HCT116 (cell line): ENCODE results near the gene MMP21. TPM values are rescaled to one million over a fixed set of nuclear protein-coding genes. Genes with fewer than 3 reads are reported as not detected.

Experiments used
- ATAC-seq: fragments of 200-7000 bp; cut with Tn5 transposase; 2 replicates; pipeline ENCODE4 v1.9.1; 2020; ENCODE audit warnings: mild to moderate bottlenecking, moderate library complexity
- BruUV-seq: library from RNA; stranded (reverse); fragments of 400-500 nt; replicated peaks from 2 replicates; lab custom pipeline; 2021; lab: Mats Ljungman, UMichigan
- CTCF ChIA-PET: fragments of 300-600 bp; sonication (Branson Sonifier 250); formaldehyde crosslinking; loops from one replicate; lab custom pipeline; 2021; ENCODE audit warnings: antibody characterized with exemption; lab: Charles Lee
- POLR2A ChIA-PET: fragments of 300-600, 350-600 bp; sonication (Branson Sonifier 250); formaldehyde crosslinking; loops from one replicate; lab custom pipeline; 2021; ENCODE audit warnings: antibody characterized with exemption; lab: Charles Lee
- RAD21 ChIA-PET, 2 experiments: fragments of 300-600 bp; sonication (Branson Sonifier 250); formaldehyde crosslinking; loops; one replicate each; lab custom pipeline; 2023; ENCODE audit warnings: low total read pairs in 2 of 2; ENCODE audit not compliant: uncharacterized antibody in 2 of 2, unreplicated experiment in 2 of 2, low non-redundant PET in 1 of 2; lab: Charles Lee
- DNase-seq: peaks from one replicate; pipeline ENCODE4 v3.0.0-alpha.2; 2010; ENCODE audit warnings: low read depth, low spot score
- H2AFZ ChIP-seq: fragments of 200-600 bp; shearing (Covaris generic), sonication (generic); 2 replicates; pipeline ENCODE4 v1.6.1; 2017; ENCODE audit warnings: low read depth, mixed run types, mixed read lengths, antibody characterized with exemption, low read length; ENCODE audit not compliant: poor library complexity, severe bottlenecking
- H3K27ac ChIP-seq: 2 replicates; pipeline ENCODE4 v1.5.1; 2012; ENCODE audit warnings: low read depth, low read length
- H3K27me3 ChIP-seq: fragments of 200-600 bp; sonication (generic); 2 replicates; pipeline ENCODE4 v1.6.1; 2016; ENCODE audit warnings: mixed run types, low read length, mixed read lengths; ENCODE audit not compliant: insufficient read depth
- H3K36me3 ChIP-seq, 2 experiments: fragments of 200-500 bp in 1 of 2; fragments of 200-600 bp in 1 of 2; sonication (Bioruptor generic) in 1 of 2; sonication (generic) in 1 of 2; 2 replicates each; pipeline versions ENCODE4 v1.5.1 to v1.6.1; 2014 to 2016; ENCODE audit warnings: low read length in 2 of 2, inconsistent platforms in 1 of 2, mixed read lengths in 1 of 2, mixed run types in 1 of 2; ENCODE audit not compliant: insufficient read depth in 2 of 2, control insufficient read depth in 1 of 2
- H3K4me1 ChIP-seq, 2 experiments: fragments of 200-600 bp in 1 of 2; sonication (generic) in 1 of 2; 2 replicates each; pipeline versions ENCODE4 v1.5.1 to v1.6.1; 2012 to 2017; ENCODE audit warnings: low read length in 2 of 2, inconsistent platforms in 1 of 2, mild to moderate bottlenecking in 1 of 2, mixed read lengths in 1 of 2, mixed run types in 1 of 2, moderate library complexity in 1 of 2; ENCODE audit not compliant: insufficient read depth in 2 of 2, control insufficient read depth in 1 of 2
- H3K4me2 ChIP-seq: fragments of 200-600 bp; sonication (generic); 2 replicates; pipeline ENCODE4 v1.6.1; 2017; ENCODE audit warnings: mixed run types, low read length, mixed read lengths
- H3K4me3 ChIP-seq, 2 experiments: fragments of 200-600 bp in 1 of 2; sonication (generic) in 1 of 2; replicated peaks in 1 of 2; 2 replicates each; pipeline ENCODE4 v1.5.1; 2011 to 2016; ENCODE audit warnings: low read length in 2 of 2, control low read depth in 1 of 2, low read depth in 1 of 2, mild to moderate bottlenecking in 1 of 2, mixed read lengths in 1 of 2, mixed run types in 1 of 2
- H3K79me2 ChIP-seq: fragments of 200-600 bp; sonication (generic); 2 replicates; pipeline ENCODE4 v1.6.1; 2017; ENCODE audit warnings: mild to moderate bottlenecking, mixed run types, low read length, moderate library complexity, mixed read lengths; ENCODE audit not compliant: insufficient read depth
- H3K9ac ChIP-seq: fragments of 200-600 bp; sonication (generic); 2 replicates; pipeline ENCODE4 v1.6.1; 2016; ENCODE audit warnings: low read length, mixed read lengths
- H3K9me2 ChIP-seq: fragments of 200-600 bp; sonication (generic), shearing (Covaris generic); 2 replicates; pipeline ENCODE4 v1.6.1; 2017; ENCODE audit warnings: mixed run types, mild to moderate bottlenecking, moderate library complexity; ENCODE audit not compliant: insufficient read depth
- H3K9me3 ChIP-seq, 2 experiments: fragments of 200-500 bp in 1 of 2; fragments of 200-600 bp in 1 of 2; sonication (Bioruptor generic) in 1 of 2; sonication (generic) in 1 of 2; 2 replicates each; pipeline ENCODE4 v1.6.1; 2014 to 2017; ENCODE audit warnings: low read length in 2 of 2, mixed read lengths in 2 of 2, inconsistent platforms in 1 of 2, low read depth in 1 of 2, mild to moderate bottlenecking in 1 of 2, mixed run types in 1 of 2, moderate library complexity in 1 of 2; ENCODE audit not compliant: control insufficient read depth in 1 of 2, insufficient read depth in 1 of 2
- H4K20me1 ChIP-seq: fragments of 200-600 bp; sonication (generic), shearing (Covaris generic); 2 replicates; pipeline ENCODE4 v1.6.1; 2017; ENCODE audit warnings: mixed run types, mild to moderate bottlenecking, moderate library complexity; ENCODE audit not compliant: insufficient read depth
- CBX3 ChIP-seq: IDR thresholded peaks from 2 replicates; pipeline ENCODE4 v1.6.1; 2012; ENCODE audit warnings: low read depth
- EGR1 ChIP-seq: IDR thresholded peaks from 2 replicates; pipeline ENCODE4 v1.6.1; 2012; ENCODE audit warnings: low read depth
- EZH2 ChIP-seq: fragments of 200-600 bp; sonication (generic); IDR thresholded peaks from 2 replicates; pipeline ENCODE4 v1.6.1; 2017; ENCODE audit warnings: antibody characterized with exemption, mixed run types
- EZH2phosphoT487 ChIP-seq: fragments of 200-600 bp; IDR thresholded peaks from 2 replicates; pipeline ENCODE4 v1.6.1; 2018; ENCODE audit warnings: antibody characterized with exemption, borderline replicate concordance
- JUND ChIP-seq: IDR thresholded peaks from 2 replicates; pipeline ENCODE4 v1.6.1; 2012
- POLR2A ChIP-seq: IDR thresholded peaks from 2 replicates; pipeline ENCODE4 v1.7.0; 2011; ENCODE audit warnings: borderline replicate concordance; ENCODE audit not compliant: insufficient read depth, insufficient read length; ENCODE audit errors: extremely low read depth
- POLR2AphosphoS5 ChIP-seq: IDR thresholded peaks from 2 replicates; pipeline ENCODE4 v1.6.1; 2011; ENCODE audit warnings: mild to moderate bottlenecking, low read depth, low read length, moderate library complexity
- SIN3A ChIP-seq: IDR thresholded peaks from 2 replicates; pipeline ENCODE4 v1.6.1; 2012; ENCODE audit warnings: low read depth
- SRF ChIP-seq: IDR thresholded peaks from 2 replicates; pipeline ENCODE4 v1.6.1; 2012; ENCODE audit warnings: low read depth
- YY1 ChIP-seq: IDR thresholded peaks from 2 replicates; pipeline ENCODE4 v1.6.1; 2011; ENCODE audit warnings: low read length, low read depth, moderate library complexity, mild to moderate bottlenecking; ENCODE audit not compliant: insufficient replicate concordance; ENCODE audit errors: extremely low read depth
- ZNF274 ChIP-seq: fragments of 200-500 bp; sonication (Bioruptor generic); IDR thresholded peaks from 2 replicates; pipeline ENCODE4 v1.6.1; 2014; ENCODE audit warnings: mild to moderate bottlenecking, low read depth, low read length, inconsistent platforms
- intact Hi-C: fragments of 100-400 bp; cut with micrococcal nuclease; formaldehyde crosslinking; loops from 2 replicates; pipeline ENCODE4 v1.10.0; 2022
- total RNA-seq: library from RNA; stranded (reverse); gene quantifications from one replicate; pipeline ENCODE4 v1.2.1, GENCODE V29; 2021; ENCODE audit not compliant: unreplicated experiment
- TF ChIP-seq, protein P1 (sequence below): IDR thresholded peaks from 2 replicates; pipeline ENCODE4 v1.6.1; 2011; ENCODE audit warnings: mild to moderate bottlenecking, low read length, moderate library complexity; ENCODE audit not compliant: insufficient replicate concordance; ENCODE audit errors: extremely low read depth
- TF ChIP-seq, protein P2 (sequence below): IDR thresholded peaks from 2 replicates; pipeline ENCODE4 v1.6.1; 2012
- TF ChIP-seq, protein P3 (sequence below): IDR thresholded peaks from 2 replicates; pipeline ENCODE4 v1.6.1; 2012; ENCODE audit warnings: low read depth
- TF ChIP-seq, protein P4 (sequence below): IDR thresholded peaks from 2 replicates; pipeline ENCODE4 v1.6.1; 2012

MMP21 gene
- total RNA-seq, 1 experiment from 2014 or later: not detected

DNA sequence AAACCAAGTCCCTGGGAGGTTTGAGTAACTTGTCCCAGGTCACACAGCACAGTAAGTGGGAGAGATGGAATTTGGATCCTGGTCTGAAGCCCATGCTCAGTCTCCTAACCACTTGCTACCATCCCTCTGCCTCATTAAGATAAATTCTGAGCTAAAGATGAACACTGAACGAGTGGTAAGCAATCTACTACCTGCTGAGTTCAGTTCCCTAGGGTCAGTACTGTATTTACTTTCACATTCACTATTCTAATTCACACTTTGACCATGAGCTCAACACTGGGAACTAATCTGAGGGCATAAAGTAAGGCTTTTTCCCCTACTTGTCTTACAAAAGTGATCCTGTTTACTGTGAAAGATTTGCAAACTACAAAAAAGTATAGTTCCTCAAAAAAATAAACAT is 45.1 kb upstream of the MMP21 start (continued):
- TF ChIP-seq, protein P1, sequence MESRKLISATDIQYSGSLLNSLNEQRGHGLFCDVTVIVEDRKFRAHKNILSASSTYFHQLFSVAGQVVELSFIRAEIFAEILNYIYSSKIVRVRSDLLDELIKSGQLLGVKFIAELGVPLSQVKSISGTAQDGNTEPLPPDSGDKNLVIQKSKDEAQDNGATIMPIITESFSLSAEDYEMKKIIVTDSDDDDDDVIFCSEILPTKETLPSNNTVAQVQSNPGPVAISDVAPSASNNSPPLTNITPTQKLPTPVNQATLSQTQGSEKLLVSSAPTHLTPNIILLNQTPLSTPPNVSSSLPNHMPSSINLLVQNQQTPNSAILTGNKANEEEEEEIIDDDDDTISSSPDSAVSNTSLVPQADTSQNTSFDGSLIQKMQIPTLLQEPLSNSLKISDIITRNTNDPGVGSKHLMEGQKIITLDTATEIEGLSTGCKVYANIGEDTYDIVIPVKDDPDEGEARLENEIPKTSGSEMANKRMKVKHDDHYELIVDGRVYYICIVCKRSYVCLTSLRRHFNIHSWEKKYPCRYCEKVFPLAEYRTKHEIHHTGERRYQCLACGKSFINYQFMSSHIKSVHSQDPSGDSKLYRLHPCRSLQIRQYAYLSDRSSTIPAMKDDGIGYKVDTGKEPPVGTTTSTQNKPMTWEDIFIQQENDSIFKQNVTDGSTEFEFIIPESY: no peak
- TF ChIP-seq POLR2AphosphoS5: no peak
- no peak for TF ChIP-seq SRF
- no peak for TF ChIP-seq CBX3

DNA sequence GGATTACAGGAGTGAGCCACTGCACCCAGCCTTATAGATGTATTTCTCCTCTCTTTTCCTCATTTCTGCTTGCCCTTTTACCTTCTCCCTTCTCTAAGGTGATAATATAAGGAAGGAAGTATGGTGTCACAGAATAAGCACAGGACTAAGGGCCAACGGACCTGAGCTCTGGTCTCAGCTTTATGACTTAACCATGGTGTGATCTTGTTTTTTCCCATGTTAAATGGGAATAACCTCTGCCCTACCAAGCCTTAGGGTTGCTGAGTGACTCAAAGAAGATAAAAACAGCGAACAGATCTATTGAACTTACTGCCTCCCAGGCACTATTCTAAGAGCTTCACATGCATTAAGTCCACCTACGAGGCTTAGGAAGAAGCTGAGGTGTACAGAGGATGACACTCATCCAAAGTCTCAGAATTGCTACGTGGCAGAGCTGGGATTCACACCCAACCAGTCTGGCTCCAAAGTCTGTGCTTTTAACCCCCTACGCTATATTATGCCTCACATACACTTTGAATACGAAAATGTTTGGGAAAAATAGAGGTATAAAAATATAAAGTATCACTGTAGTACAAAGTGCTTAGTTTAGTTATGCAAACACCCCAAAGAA is 41.8 kb upstream of the MMP21 start:
- Histone ChIP-seq H2AFZ (no peak overlapping the region), H3K4me1 (peaks cover 3 to 8% of the 10 kb centered on the region in 2 experiments; a peak in 3 of 4 replicates), H3K79me2 (peaks cover 13% of the 10 kb centered on the region), H3K4me2 (no peak overlapping the region), H3K27me3 (no peaks in the 10 kb centered on the region), H3K4me3 (no peak overlapping the region), H3K27ac (no peak overlapping the region), H3K9me2 (no peaks in the 10 kb centered on the region), H3K9me3 (no peaks in the 10 kb centered on the region), H4K20me1 (no peaks in the 10 kb centered on the region), H3K36me3 (no peaks in the 10 kb centered on the region; a peak in 2 of 4 replicates), H3K9ac (no peak overlapping the region)
- POLR2A ChIA-PET: no interaction called here
- DNase-seq (no peak), ATAC-seq (no peak)
- CTCF ChIA-PET: no interaction called here
- intact Hi-C loops: no loop called here
- RAD21 ChIA-PET: no interaction called here
- BruUV-seq: no TSS peak
- no peak for TF ChIP-seq JUND
- TF ChIP-seq, protein P2, sequence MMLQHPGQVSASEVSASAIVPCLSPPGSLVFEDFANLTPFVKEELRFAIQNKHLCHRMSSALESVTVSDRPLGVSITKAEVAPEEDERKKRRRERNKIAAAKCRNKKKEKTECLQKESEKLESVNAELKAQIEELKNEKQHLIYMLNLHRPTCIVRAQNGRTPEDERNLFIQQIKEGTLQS: no peak
- no peak for TF ChIP-seq ZNF274
- TF ChIP-seq, protein P1: no peak
- no peak for TF ChIP-seq POLR2A
- no peak for TF ChIP-seq SIN3A
- TF ChIP-seq POLR2AphosphoS5: no peak
- no peak for TF ChIP-seq EZH2
- TF ChIP-seq, protein P3, sequence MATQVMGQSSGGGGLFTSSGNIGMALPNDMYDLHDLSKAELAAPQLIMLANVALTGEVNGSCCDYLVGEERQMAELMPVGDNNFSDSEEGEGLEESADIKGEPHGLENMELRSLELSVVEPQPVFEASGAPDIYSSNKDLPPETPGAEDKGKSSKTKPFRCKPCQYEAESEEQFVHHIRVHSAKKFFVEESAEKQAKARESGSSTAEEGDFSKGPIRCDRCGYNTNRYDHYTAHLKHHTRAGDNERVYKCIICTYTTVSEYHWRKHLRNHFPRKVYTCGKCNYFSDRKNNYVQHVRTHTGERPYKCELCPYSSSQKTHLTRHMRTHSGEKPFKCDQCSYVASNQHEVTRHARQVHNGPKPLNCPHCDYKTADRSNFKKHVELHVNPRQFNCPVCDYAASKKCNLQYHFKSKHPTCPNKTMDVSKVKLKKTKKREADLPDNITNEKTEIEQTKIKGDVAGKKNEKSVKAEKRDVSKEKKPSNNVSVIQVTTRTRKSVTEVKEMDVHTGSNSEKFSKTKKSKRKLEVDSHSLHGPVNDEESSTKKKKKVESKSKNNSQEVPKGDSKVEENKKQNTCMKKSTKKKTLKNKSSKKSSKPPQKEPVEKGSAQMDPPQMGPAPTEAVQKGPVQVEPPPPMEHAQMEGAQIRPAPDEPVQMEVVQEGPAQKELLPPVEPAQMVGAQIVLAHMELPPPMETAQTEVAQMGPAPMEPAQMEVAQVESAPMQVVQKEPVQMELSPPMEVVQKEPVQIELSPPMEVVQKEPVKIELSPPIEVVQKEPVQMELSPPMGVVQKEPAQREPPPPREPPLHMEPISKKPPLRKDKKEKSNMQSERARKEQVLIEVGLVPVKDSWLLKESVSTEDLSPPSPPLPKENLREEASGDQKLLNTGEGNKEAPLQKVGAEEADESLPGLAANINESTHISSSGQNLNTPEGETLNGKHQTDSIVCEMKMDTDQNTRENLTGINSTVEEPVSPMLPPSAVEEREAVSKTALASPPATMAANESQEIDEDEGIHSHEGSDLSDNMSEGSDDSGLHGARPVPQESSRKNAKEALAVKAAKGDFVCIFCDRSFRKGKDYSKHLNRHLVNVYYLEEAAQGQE: no peak
- TF ChIP-seq YY1: no peak
- TF ChIP-seq, protein P4, sequence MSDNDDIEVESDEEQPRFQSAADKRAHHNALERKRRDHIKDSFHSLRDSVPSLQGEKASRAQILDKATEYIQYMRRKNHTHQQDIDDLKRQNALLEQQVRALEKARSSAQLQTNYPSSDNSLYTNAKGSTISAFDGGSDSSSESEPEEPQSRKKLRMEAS: no peak
- no peak for TF ChIP-seq EZH2phosphoT487
- TF ChIP-seq EGR1: no peak
